Upper lobe of left lung (tissue), 4 donors: ENCODE measurements around the gene EPB41L4B.

Experiments
- POLR2AphosphoS5 ChIP-seq, 2 donors: sonication (generic); formaldehyde crosslinking; IDR thresholded peaks; one replicate each; pipeline ENCODE4 v1.5.1; 2017; ENCODE audit warnings: antibody characterized with exemption in 2 of 2
- TF ChIP-seq, protein P1 (sequence below), 6 experiments: fragments of 450-650 bp in 4 of 6; fragments of 200-600 bp in 2 of 6; sonication (generic) in 2 of 6; IDR thresholded peaks; one replicate each; pipeline ENCODE4 v1.5.1; 2016 to 2019; ENCODE audit warnings: antibody characterized with exemption in 6 of 6

DNA sequence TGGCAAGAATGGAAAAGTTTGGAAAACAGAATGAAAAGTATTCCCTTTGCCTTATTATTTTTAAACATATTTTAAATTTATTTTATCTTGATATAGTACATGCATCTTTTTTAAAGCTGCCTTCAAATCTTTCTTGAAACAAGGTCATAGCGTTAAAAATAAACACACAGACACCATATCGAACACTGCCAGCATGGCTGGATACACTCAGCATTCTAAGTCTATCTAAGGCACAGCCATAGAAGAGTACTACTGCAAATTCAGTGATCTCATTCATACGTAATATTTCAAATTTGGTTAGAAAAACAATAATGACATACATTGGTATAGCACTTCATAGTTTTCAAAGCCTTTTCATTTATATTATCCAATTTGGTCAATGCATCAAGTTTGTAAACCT is 57.5 kb downstream of the EPB41L4B start:
- TF ChIP-seq, protein P1, sequence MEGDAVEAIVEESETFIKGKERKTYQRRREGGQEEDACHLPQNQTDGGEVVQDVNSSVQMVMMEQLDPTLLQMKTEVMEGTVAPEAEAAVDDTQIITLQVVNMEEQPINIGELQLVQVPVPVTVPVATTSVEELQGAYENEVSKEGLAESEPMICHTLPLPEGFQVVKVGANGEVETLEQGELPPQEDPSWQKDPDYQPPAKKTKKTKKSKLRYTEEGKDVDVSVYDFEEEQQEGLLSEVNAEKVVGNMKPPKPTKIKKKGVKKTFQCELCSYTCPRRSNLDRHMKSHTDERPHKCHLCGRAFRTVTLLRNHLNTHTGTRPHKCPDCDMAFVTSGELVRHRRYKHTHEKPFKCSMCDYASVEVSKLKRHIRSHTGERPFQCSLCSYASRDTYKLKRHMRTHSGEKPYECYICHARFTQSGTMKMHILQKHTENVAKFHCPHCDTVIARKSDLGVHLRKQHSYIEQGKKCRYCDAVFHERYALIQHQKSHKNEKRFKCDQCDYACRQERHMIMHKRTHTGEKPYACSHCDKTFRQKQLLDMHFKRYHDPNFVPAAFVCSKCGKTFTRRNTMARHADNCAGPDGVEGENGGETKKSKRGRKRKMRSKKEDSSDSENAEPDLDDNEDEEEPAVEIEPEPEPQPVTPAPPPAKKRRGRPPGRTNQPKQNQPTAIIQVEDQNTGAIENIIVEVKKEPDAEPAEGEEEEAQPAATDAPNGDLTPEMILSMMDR (IDR thresholded peaks at IDR 0.05) = no peak
- TF ChIP-seq POLR2AphosphoS5 (IDR thresholded peaks at IDR 0.05) = no peak
